Activated CD8-positive, alpha-beta T cell treated with anti-CD3 and anti-CD28 coated beads for 36 hours (primary cell): ENCODE measurements around the gene ATRN. TPM values are rescaled to one million over a fixed set of nuclear protein-coding genes. Genes with fewer than 3 reads are reported as not detected.

Experiments
- ATAC-seq: fragments of 200-7000 bp; cut with Tn5 transposase; one replicate; pipeline ENCODE4 v1.10.0; 2021; ENCODE audit warnings: mild to moderate bottlenecking, moderate library complexity
- CTCF ChIA-PET: fragments of 350-600 bp; sonication (Branson Sonifier 250); formaldehyde crosslinking; loops from one replicate; lab custom pipeline; 2021; ENCODE audit warnings: antibody characterized with exemption; lab: Charles Lee
- POLR2A ChIA-PET: fragments of 350-600 bp; sonication (Branson Sonifier 250); formaldehyde crosslinking; loops from one replicate; lab custom pipeline; 2021; ENCODE audit warnings: antibody characterized with exemption; lab: Charles Lee
- DNase-seq: peaks from one replicate; pipeline ENCODE4 v3.0.0-alpha.2; 2020
- H3K27ac Mint-ChIP-seq: one replicate; pipeline ENCODE4 v1.8.0; 2021; ENCODE audit warnings: mild to moderate bottlenecking, mixed read lengths
- H3K27me3 Mint-ChIP-seq: one replicate; pipeline ENCODE4 v1.8.0; 2021; ENCODE audit warnings: mixed read lengths
- H3K36me3 Mint-ChIP-seq: one replicate; pipeline ENCODE4 v1.8.0; 2021; ENCODE audit warnings: low read depth, mixed read lengths
- H3K4me1 Mint-ChIP-seq: one replicate; pipeline ENCODE4 v1.8.0; 2021; ENCODE audit warnings: low read depth, mixed read lengths
- H3K4me3 Mint-ChIP-seq: one replicate; pipeline ENCODE4 v1.8.0; 2021; ENCODE audit warnings: mild to moderate bottlenecking, moderate library complexity, mixed read lengths
- H3K9me3 Mint-ChIP-seq: one replicate; pipeline ENCODE4 v1.8.0; 2021; ENCODE audit warnings: mixed read lengths
- intact Hi-C: fragments of 100-400 bp; cut with micrococcal nuclease; formaldehyde crosslinking; loops from one replicate; pipeline ENCODE4 v1.10.0; 2022
- total RNA-seq, 2 experiments: library from RNA; stranded (reverse); gene quantifications; one replicate each; pipeline ENCODE4 v1.2.3, GENCODE V29; 2021
- TF ChIP-seq, protein P1 (sequence below): fragments of 200-600 bp; IDR thresholded peaks from one replicate; pipeline ENCODE4 v1.8.0; 2022; ENCODE audit warnings: antibody characterized with exemption, mild to moderate bottlenecking

The ATRN gene
- total RNA-seq, 2 experiments from 2014 or later, result 8.2 to 8.6 TPM

GRCh38 chr20:3681352-3681930 is 210.6 kb downstream of the ATRN start:
- H3K4me3 Mint-ChIP-seq, result no peak overlapping the region
- no peaks in the 10 kb centered on the region for H3K9me3 Mint-ChIP-seq
- intact Hi-C loops, result no loop called here
- no peak overlapping the region for H3K27ac Mint-ChIP-seq
- POLR2A ChIA-PET, result no interaction called here
- CTCF ChIA-PET, result interaction anchor here (0.9 kb wide), 1 partner anchor 118 kb away, joined by 3 read pairs; no protein-coding TSS in a partner anchor
- DNase-seq (no peak), ATAC-seq (no peak)
- no peaks in the 10 kb centered on the region for H3K4me1 Mint-ChIP-seq
- TF ChIP-seq, protein P1, sequence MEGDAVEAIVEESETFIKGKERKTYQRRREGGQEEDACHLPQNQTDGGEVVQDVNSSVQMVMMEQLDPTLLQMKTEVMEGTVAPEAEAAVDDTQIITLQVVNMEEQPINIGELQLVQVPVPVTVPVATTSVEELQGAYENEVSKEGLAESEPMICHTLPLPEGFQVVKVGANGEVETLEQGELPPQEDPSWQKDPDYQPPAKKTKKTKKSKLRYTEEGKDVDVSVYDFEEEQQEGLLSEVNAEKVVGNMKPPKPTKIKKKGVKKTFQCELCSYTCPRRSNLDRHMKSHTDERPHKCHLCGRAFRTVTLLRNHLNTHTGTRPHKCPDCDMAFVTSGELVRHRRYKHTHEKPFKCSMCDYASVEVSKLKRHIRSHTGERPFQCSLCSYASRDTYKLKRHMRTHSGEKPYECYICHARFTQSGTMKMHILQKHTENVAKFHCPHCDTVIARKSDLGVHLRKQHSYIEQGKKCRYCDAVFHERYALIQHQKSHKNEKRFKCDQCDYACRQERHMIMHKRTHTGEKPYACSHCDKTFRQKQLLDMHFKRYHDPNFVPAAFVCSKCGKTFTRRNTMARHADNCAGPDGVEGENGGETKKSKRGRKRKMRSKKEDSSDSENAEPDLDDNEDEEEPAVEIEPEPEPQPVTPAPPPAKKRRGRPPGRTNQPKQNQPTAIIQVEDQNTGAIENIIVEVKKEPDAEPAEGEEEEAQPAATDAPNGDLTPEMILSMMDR, result no peak
- H3K36me3 Mint-ChIP-seq, result no peaks in the 10 kb centered on the region
- H3K27me3 Mint-ChIP-seq, result peaks cover 37% of the 10 kb centered on the region

GRCh38 chr20:3681931-3682781 is 211.3 kb downstream of the ATRN start, which contains the start of gene ADAM33:
Gene ADAM33, minus strand, starts transcription at chr20:3682010. Its CDS starts 6 bp downstream, at chr20:3682004.
- POLR2A ChIA-PET, result no interaction called here
- no peaks in the 10 kb centered on the region for H3K36me3 Mint-ChIP-seq
- ATAC-seq, result no peak
- no peak for DNase-seq
- no peaks in the 10 kb centered on the region for H3K9me3 Mint-ChIP-seq
- H3K4me3 Mint-ChIP-seq, result no peak within 1 kb of the TSS
- H3K27ac Mint-ChIP-seq, result no peak within 1 kb of the TSS
- CTCF ChIA-PET, result interaction anchor here (0.9 to 1.0 kb wide), 2 partner anchors 29 to 119 kb away, joined by 3 to 4 read pairs; no protein-coding TSS in a partner anchor
- peaks cover 33% of the 10 kb centered on the region for H3K27me3 Mint-ChIP-seq
- TF ChIP-seq, protein P1, result no peak
- no peaks in the 10 kb centered on the region for H3K4me1 Mint-ChIP-seq
- intact Hi-C loops, result no loop called here

DNA sequence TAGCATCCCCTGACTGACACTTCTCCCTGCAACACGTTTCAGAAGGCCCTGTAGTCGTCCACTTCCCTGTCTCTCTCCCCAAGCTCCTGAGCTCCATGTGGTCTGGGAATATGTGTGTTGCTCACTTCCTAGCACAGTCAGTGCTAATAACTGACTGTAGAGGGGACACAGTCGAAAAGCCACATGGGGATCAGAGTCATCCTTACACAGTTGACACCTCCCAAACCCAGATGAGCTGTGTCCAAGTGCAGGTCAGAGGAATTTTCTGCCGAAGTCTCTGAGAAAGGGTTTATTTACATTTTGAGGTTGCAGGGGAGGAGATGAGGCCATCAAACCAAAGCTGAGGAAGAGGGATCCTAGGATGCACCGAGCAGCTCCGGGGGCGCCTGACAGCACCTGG is 214.5 kb downstream of the ATRN start:
- Mint-ChIP-seq H3K27me3 (peaks cover 25% of the 10 kb centered on the region), H3K36me3 (no peaks in the 10 kb centered on the region), H3K9me3 (no peaks in the 10 kb centered on the region), H3K27ac (no peak overlapping the region), H3K4me3 (no peak overlapping the region), H3K4me1 (no peaks in the 10 kb centered on the region)
- intact Hi-C loops, result no loop called here
- CTCF ChIA-PET, result interaction anchor here (1.0 to 2.1 kb wide), 4 partner anchors 9 to 26 kb away, joined by 3 to 11 read pairs (median 5); no protein-coding TSS in a partner anchor
- TF ChIP-seq, protein P1, result no peak
- POLR2A ChIA-PET, result no interaction called here
- DNase-seq (no peak), ATAC-seq (no peak)

GRCh38 chr20:3686421-3686820 is 215.6 kb downstream of the ATRN start:
- no peaks in the 10 kb centered on the region for H3K9me3 Mint-ChIP-seq

More at GRCh38 chr20:3686421-3686820, 215.6 kb downstream of the ATRN start:
- ATAC-seq, result no peak
- Mint-ChIP-seq H3K36me3 (no peaks in the 10 kb centered on the region), H3K4me1 (no peaks in the 10 kb centered on the region), H3K27ac (no peak overlapping the region), H3K4me3 (no peak overlapping the region), H3K27me3 (peaks cover 17% of the 10 kb centered on the region)
- DNase-seq, result no peak
- POLR2A ChIA-PET, result interaction anchor here (1.6 kb wide), 1 partner anchor 16 kb away, joined by 3 read pairs; no protein-coding TSS in a partner anchor
- TF ChIP-seq, protein P1, result no peak
- intact Hi-C loops, result no loop called here
- CTCF ChIA-PET, result interaction anchor here (1.6 to 2.8 kb wide), 3 partner anchors 9 to 24 kb away, joined by 8 to 13 read pairs (median 11); no protein-coding TSS in a partner anchor
